ENCODE data around the gene CSF1.
"Not testable (repeated sequence)": the region's sequence is repeated elsewhere in the genome, so short reads cannot be mapped to it uniquely, and the experiment has no call there.

Gene CSF1, protein sequence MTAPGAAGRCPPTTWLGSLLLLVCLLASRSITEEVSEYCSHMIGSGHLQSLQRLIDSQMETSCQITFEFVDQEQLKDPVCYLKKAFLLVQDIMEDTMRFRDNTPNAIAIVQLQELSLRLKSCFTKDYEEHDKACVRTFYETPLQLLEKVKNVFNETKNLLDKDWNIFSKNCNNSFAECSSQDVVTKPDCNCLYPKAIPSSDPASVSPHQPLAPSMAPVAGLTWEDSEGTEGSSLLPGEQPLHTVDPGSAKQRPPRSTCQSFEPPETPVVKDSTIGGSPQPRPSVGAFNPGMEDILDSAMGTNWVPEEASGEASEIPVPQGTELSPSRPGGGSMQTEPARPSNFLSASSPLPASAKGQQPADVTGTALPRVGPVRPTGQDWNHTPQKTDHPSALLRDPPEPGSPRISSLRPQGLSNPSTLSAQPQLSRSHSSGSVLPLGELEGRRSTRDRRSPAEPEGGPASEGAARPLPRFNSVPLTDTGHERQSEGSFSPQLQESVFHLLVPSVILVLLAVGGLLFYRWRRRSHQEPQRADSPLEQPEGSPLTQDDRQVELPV
- total RNA-seq: 3.4 to 71.3 (median 13.9) reads per million in 3 experiments

DNA sequence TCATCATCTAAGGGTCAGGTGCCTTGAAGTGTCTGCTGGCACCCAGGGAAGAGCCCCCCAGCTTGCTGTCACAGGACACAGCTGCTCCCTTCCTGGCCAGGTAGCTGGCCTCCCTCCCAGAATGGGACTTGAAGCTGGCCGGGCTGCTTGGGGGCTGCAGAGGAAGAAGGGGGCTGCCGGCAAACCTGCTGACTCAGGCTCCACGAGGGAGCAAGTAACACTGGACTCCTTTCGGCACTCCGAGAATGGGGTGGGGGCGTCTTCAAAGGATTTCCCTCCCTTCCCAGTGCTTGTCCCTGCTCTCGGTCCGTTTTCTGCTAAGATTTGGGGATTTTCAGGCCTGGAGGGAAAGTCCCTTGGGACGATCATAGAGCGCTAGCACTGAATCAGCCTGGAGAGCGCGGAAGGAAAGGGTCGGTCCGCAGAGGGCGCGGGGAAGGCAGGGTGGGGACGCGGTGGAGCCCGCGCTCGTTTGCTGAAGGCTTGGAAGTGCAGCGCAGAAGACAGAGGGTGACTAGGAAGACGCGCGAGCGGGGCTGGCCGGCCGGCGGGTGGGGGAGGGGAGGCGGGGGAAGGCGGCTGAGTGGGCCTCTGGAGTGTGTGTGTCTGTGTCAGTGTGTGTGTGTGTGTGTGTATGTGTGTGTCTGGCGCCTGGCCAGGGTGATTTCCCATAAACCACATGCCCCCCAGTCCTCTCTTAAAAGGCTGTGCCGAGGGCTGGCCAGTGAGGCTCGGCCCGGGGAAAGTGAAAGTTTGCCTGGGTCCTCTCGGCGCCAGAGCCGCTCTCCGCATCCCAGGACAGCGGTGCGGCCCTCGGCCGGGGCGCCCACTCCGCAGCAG is at the start of gene CSF1:
Gene CSF1 (plus strand): TSS at position 727 of the 840 bp plus-strand sequence. CDS start 175 bp downstream, outside the sequence.
- DNase-seq: peak; percentile 46

DNA sequence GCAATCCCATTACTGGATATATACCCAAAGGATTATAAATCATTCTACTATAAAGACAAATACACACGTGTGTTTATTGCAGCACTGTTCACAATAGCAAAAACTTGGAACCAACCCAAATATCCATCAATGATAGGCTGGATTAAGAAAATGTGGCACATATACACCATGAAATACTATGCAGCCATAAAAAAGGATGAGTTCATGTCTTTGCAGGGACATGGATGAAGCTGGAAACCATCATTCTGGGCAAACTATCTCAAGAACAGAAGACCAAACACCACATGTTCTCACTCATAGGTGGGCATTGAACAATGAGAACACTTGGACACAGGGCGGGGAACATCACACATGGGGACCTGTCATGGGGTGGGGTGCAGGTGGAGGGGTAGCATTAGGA is 49.0 kb upstream of the CSF1 start:
- DNase-seq: not testable (repeated sequence)

DNA sequence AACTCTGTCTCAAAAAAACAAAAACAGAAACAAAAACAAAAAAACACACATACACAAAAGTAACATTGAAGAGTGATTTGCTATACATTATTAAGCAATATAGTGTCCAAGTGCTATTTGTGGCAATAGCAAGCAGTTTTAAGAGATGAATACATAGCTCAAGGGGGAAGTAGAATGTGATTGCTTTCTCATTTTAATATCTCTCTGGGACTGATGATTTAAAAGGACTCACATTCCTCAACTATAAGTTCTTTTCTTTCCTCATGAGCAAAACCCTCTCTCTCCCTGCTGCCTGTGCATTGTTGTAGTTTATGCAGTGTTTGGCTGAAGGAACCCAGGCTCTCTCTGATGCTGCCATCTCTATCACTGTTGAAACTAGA is 47.0 kb upstream of the CSF1 start:
- DNase-seq: no peak

DNA sequence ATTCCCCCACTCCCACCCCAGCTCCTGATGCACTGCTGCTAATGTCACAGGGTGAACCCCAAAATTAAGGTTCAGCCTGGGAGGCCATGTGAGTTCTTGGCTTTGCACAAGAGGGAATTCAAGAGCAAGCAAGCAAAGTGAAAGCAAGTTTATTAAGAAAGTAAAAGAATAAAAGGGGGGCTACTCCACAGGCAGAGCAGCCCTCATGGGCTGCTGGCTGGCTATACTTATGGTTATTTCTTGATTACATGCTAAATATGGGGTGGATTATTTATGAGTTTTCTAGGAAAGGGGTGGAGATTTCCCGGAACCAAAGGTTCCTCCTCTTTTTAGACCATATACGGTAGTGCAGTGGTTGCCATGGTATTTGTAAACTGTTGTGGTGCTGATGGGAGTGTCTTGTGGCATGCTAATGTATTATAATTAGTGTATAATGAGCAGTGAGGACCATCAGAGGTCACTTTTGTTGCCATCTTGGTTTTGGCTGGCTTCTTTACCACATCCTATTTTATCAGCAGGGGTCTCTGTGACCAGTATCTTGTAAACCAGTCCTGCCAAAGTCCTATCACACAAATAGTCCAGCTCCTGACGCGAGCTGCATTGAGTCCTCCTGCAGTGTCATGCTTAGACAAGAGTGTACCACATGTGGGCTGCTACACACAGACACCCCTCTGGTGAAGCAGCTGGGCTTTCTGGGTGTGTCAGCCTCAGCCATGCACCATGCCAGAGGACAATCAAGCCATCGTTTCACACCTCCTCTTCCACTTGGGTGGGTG is 46.4 kb upstream of the CSF1 start:
- no peak for DNase-seq

DNA sequence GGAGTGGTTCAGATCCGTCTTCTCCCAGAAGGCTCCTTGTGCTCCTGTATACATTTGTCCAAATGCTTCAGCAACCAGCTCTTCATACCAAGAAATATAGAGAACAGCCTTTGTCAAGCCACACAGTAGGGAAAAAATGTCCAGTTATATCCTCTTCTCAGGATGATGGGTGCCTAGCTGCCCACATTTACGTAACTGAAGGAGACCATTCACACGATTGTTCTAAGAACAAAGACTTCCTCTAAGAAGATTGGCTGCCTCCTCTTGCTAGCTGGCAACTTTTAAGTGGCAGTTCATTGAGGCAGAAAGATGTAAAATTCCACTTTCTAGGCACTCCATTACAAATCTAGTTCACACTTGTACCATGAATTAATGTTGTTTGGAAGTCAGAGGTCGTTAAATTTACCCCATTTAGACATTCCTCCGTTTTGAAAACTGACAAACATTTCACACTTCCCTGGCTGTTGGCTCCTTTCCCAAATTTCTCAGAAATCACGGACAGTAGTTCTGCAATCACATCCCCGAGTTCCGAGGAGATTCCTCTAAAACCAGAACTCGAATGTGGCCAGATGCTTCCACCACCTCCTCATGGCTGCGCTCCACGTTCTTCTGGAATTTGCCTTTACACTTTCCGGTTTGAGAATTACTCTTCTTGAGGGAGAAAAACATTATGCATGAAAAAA is 45.6 kb upstream of the CSF1 start:
- DNase-seq: no peak

DNA sequence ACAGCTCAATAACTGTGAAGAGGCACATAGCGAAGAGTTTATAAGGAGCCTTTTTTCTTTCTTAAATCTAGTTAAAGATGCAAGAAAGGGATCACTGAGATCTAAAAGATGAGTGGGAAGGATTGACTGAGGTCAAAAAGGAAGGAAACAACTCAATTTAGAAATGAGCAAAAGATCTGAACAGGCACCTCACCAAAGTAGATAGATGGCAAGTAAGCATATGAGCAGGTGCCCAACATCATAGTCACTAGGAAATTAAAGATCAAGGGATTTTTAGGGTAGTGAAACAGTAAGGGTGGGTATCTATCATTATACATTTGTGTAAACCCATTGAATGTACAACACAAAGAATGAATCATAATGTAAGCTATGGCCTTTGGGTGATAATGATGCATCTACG is 44.6 kb upstream of the CSF1 start:
- DNase-seq: no peak

DNA sequence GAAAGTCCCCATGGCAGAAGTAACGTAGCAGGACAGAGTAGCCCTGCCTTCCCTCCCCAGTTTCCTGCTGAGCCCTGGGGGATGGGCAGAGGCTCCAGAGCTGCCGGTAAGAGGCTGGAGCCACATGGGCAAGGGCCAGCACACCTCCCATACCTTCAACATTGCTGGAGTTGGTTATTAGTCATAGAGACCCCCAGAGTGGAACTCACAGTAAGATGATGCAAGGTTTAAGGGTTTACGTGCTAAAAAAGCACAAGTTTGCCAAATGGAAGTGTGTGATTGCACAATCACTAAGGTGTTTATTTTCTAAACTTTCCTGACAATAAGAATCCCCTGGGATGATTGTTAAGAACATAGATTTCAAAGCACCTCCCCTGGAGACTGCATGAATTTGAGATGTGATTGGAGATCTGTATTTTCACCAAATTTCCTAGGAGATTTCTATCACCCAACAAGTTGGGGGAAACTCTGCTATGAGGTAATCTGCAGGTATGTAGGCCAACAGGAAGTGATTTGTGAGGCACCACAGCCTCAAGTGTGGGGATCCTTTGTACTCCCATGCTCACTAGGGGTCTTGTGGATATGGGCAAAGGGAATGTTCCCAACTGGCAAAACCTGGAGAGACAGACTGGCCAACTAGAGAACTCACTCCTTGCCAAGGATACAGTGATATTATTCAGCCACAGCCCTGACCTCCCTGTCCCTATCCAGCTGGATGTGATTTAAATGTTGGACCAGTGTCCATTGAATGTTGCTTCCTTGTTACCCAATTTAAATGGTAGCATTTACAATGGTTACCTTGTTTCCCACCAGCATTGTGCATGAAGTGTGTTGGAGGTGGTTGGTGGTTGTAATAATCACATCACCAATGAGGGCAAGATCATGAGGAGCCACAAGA is 37.1 kb upstream of the CSF1 start:
- peak; percentile 7 for DNase-seq

DNA sequence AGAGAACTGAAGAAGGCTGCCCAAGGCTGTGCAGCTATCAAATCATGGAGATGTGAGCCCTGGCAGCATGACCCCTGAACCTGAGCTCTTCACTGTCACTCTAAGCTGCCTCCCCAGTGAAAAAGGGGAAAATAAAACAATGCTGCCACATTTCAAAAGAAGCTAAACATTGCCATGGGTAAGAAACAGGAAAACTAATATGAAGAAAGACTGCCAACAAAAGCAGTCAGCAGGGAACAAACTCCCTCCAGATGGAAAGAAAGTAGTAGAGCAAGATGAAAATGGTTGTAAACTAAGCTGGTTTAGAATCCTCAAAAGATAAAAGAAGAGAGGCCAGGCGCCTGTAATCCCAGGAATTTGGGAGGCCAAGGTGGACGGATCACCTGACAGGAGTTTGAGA is 36.2 kb upstream of the CSF1 start:
- DNase-seq: no peak

DNA sequence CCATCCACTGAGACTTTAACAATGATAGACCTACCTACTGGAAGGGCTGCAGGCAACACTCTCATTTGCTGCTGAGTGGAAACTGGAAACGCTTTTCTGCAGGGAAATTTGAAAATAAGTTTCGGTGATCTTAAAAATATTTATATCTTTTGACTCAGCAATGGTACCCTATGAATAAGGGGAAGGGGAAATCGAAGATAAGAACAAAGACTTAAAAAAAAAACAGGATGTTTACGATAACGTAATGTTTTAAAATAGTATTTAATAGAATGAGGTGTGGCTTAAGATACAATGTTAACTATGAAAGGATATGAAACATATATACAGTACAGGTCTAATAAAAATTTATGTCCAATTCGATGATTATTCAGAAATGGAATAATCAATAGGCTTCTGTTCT is 34.8 kb upstream of the CSF1 start:
- no peak for DNase-seq

DNA sequence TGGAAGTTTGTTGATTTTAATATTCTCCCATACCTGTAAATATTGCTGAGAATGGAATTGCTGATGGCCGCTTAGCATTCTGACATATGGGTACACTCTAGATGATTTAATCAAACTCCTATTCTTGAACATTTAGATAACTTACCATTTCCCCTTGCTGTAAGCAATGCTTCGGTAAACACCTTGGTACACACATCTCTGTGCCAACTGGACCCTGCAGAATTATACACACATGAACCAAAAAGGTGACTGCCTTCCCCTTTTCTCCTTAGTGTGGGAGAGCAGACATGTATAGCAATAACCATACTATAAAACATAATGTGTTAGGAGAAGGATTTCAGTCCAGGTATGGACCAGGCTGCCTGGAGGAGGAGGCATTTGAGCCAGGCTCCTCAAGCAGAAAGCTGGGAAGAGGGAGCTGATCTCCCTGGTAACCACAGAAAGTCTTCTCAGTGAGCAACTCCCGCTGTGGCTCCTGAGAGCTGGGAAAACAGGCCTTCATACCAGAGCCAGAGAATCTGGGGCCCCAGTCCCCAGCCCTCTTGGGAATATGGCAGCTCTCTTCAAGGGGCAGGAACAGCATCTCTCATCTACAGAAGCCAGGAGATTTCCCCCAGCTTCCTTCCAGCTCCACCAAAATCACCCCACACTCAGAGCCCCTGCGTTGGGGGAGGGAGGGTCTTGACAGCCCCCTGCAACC is 33.9 kb upstream of the CSF1 start:
- DNase-seq: no peak

DNA sequence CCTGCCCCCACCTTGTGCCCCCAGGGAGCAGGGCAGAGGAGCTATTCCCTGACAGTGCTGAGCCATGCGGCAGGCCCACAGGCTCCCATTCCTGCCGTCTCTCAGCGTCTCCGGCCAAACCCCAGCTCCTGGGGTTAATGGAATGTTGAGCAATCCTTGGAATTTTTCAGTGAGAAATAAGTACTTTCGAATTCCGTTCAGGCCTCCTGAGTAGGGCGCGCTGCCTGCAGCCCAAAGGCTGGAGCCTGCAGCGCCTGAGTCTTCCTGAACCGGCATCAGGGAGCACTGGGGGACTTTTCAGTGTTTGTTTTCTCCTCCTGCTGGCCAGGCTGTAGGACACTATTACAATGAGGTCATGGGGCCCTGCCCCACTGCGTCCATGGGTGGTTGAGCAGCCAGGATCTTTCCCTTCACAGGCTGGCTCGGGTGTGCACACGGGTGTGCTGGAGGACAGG is 33.3 kb upstream of the CSF1 start:
- DNase-seq: no peak

DNA sequence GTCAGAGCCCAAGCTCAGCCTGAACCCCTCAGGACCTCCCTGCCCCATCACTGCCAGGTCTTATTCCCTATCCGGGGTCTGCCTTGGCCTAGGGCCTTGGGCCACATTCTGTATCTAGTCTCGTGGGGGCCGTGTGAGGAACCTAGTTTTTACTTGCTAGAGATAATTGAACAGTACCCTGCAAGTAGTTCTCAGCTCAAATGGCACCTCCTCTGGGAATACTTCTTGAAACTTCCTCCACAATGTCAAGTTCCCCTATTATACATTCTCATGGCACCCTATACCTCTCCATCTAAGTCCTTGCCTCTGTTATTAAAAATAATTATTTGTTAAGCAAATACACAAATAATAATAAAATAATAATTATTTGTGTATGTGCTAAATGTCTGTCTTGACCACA is 32.9 kb upstream of the CSF1 start:
- DNase-seq: no peak

DNA sequence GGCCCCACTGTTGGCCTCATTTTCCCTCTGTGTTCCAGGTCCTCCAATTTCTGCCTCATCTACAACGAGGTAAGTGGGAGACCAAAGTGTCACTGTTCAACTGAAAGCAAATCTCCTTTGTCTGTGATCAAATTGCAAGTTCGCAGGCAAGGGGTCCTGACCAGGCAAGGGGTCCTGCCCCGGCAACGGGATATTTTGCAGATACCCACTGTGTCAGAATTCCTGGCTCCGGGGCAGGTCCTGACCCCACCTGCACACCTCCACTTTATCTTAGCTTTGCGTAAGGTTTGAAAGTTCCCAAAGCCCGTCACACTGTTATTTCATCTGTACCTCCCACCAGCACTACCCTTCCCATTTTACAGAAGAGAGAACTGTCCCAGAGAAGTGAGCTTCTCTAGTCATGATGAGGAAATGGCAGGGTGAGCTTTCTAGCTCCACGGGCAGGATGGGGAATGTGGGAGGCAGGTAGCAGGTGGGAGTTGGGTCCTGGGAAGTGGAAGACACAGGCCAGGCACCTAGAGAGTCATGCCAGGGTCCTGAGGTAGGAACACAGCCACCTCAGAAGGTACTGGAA is 32.0 kb upstream of the CSF1 start:
- DNase-seq: no peak

DNA sequence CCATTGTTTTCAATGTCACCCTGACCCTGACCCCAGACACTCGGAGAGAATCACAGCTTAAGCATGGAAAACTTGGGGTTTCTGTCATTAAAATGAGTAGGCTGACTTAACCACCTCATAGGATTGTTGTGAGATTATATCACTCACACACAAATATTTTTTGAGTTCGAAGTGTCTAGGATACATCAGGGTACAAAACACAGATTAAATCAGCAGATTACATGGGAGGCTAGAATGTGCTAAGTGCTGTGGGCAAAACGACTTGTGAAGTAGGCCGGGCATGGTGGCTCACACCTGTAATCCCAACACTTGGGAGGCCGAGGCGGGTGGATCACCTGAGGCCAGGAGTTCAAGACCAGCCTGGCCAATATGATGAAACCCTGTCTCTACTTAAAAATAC is 31.3 kb upstream of the CSF1 start:
- DNase-seq: not testable (repeated sequence)

DNA sequence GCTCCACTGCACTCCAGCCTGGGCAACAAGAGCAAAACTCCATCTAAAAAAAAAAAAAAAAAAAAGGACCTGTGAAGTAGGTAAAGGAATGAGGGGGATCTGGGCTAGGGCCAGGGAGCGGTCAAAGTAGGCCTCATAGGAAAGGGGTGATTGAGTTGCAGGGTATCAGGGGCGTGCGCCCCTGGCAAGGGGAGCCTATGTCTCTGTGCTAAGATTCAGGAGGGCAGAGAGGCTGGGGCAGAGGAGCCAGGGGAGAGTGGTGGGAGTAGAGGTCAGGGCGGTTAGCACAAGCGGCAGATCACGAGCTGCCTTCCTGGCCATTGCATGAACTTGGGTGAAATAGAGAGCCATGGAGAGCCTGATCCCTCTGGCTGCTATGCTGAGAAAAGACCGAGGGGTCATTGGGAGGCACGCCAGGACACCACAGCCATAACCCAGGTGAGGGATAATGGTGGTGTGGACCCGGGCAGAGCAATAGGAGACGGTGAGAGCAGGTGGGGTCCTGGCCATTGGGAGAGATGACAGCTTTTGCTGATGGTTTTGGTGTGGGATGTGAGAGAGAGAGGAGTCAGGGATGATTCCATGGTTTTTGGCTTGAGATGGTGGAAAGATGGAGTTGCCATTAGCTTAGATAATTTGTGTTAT is 30.6 kb upstream of the CSF1 start:
- no peak for DNase-seq

DNA sequence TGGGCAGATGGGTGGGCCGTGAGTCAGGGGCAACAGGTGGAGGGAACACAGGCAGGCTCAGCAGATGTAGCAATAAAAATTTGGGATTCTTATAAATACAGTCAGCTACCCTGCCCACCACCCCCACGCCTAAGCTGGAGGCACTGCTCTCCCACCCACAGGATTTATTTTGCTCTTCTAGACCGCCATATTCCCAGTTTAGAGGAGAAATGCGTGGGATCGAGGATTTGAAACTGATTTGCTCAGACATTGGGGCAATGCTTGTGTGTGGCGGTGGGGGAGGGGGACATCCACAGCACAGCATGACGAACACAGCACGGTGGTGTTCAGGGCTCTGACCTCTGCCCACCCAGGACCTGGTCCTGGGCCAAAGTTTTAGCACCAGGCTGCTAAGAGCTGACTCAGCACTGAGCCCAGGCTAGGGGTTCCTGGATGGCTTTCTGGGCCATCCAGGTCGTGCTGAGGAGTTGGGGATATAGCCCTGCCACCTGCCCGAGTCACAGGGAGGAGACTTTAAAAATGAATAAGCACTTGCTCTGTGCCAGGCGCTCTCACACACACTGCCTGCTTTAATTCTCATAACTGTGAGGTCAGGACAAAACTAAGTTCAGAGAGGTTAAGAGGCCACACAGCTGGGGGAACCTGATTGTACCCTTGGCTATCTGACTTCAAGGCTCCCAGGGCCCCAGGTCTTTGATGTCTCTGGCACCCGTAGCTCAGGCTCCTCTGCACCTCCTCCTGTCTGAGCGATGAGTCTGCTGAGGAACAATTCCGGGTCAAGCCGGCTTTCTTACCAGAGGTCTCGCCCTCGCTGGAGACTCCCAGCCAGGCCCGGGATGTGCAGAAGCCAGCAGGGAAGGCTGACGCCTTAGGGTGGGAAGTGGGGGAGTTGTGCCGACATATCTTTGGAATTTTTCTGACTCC is 29.4 kb upstream of the CSF1 start:
- no peak for DNase-seq

DNA sequence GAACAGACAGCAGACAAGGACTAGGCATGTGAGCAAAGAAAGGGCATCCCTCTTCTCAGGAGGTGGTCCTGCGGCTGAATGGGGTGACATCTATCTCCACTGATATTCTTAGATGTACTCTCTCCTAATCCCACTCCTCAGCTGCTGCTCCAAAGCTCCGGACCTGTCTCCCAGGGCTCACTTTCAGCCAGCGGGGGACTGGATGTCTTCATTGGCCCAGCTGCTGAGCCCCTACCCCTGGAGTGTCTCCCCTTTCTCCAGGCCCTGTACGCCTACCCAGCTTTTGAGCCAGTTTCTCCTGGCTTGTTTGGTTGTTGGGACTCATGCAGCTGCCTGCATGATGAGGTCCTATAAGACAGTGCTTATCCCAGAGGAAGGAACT is 28.8 kb upstream of the CSF1 start:
- DNase-seq: no peak
